H1 (cell line): ENCODE measurements around the gene SERPINB1. TPM values are rescaled to one million over a fixed set of nuclear protein-coding genes. Genes with fewer than 3 reads are reported as not detected.

Experiments
- CTCF ChIA-PET: fragments of 300-600 bp; sonication (Branson Sonifier 250); formaldehyde crosslinking; loops from one replicate; lab custom pipeline; 2021; ENCODE audit not compliant: partially characterized antibody; lab: Charles Lee
- POLR2A ChIA-PET: fragments of 300-600 bp; sonication (Branson Sonifier 250); formaldehyde crosslinking; loops from one replicate; lab custom pipeline; 2021; ENCODE audit warnings: inconsistent platforms; ENCODE audit not compliant: partially characterized antibody; lab: Charles Lee
- DNase-seq, 2 experiments: peaks; one replicate each; pipeline versions ENCODE4 v3.0.0 to v3.0.0-alpha.2; 2010 to 2022; ENCODE audit warnings: low spot score in 2 of 2, low read depth in 1 of 2, mixed read lengths in 1 of 2
- FAIRE-seq: peaks from 2 replicates; lab custom pipeline; 2011; peaks lifted over from hg19 to GRCh38; lab: Jason Lieb, UNC
- H2AFZ ChIP-seq: 2 replicates; pipeline ENCODE4 v1.8.1; 2012; ENCODE audit warnings: low read length, inconsistent platforms
- H2AK5ac ChIP-seq: 2 replicates; pipeline ENCODE4 v1.6.1; 2013; ENCODE audit warnings: low read depth, low read length
- H2BK120ac ChIP-seq: replicated peaks from 2 replicates; pipeline ENCODE3; 2013; ENCODE audit warnings: low read depth, low read length, inconsistent platforms
- H2BK12ac ChIP-seq: 2 replicates; pipeline ENCODE4 v1.6.1; 2013; ENCODE audit warnings: low read depth, low read length
- H2BK15ac ChIP-seq: 2 replicates; pipeline ENCODE4 v1.6.1; 2013; ENCODE audit warnings: low read length
- H2BK20ac ChIP-seq: 2 replicates; pipeline ENCODE4 v1.6.1; 2013; ENCODE audit warnings: low read length
- H2BK5ac ChIP-seq: 2 replicates; pipeline ENCODE4 v1.6.1; 2013; ENCODE audit warnings: low read depth, low read length
- H3K14ac ChIP-seq: 2 replicates; pipeline ENCODE4 v1.6.1; 2013; ENCODE audit warnings: inconsistent platforms; ENCODE audit not compliant: insufficient read length
- H3K18ac ChIP-seq: 2 replicates; pipeline ENCODE4 v1.6.1; 2013; ENCODE audit warnings: low read length; ENCODE audit errors: extremely low read depth
- H3K23ac ChIP-seq: 2 replicates; pipeline ENCODE4 v1.6.1; 2013; ENCODE audit warnings: inconsistent platforms; ENCODE audit not compliant: insufficient read length
- H3K23me2 ChIP-seq: 2 replicates; pipeline ENCODE4 v1.6.1; 2013; ENCODE audit warnings: low read depth, low read length
- H3K27ac ChIP-seq: 2 replicates; pipeline ENCODE4 v1.6.1; 2011; ENCODE audit warnings: low read depth, low read length, inconsistent platforms
- H3K27me3 ChIP-seq, 4 experiments: replicated peaks in 1 of 4; 1 replicate in 1 of 4; 2 replicates in 3 of 4; pipeline versions ENCODE4 v1.6.1 to v1.8.1; 2011 to 2013; ENCODE audit warnings: low read length in 3 of 4, mild to moderate bottlenecking in 3 of 4, inconsistent platforms in 2 of 4, mixed read lengths in 2 of 4, moderate library complexity in 1 of 4; ENCODE audit not compliant: control insufficient read depth in 3 of 4, insufficient read depth in 3 of 4; ENCODE audit errors: extremely low read depth in 1 of 4
- H3K36me3 ChIP-seq, 4 experiments: 2 replicates each; pipeline versions ENCODE4 v1.6.1 to v1.8.1; 2011 to 2013; ENCODE audit warnings: mild to moderate bottlenecking in 4 of 4, low read length in 3 of 4, moderate library complexity in 2 of 4, control low read depth in 1 of 4, inconsistent platforms in 1 of 4; ENCODE audit not compliant: insufficient read depth in 4 of 4, control insufficient read depth in 2 of 4
- H3K4ac ChIP-seq: replicated peaks from 2 replicates; pipeline ENCODE3; 2013; ENCODE audit warnings: low read length, low read depth, mixed read lengths, inconsistent platforms; ENCODE audit not compliant: insufficient read length
- H3K4me1 ChIP-seq, 4 experiments: replicated peaks in 1 of 4; 1 replicate in 1 of 4; 2 replicates in 3 of 4; pipeline versions ENCODE4 v1.6.1 to v1.8.1; 2011 to 2013; ENCODE audit warnings: low read length in 3 of 4, inconsistent platforms in 2 of 4, mixed read lengths in 1 of 4; ENCODE audit not compliant: insufficient read depth in 4 of 4, control insufficient read depth in 3 of 4
- H3K4me2 ChIP-seq, 2 experiments: 2 replicates each; pipeline versions ENCODE4 v1.6.1 to v1.8.1; 2011 to 2013; ENCODE audit warnings: low read depth in 2 of 2, low read length in 2 of 2, control low read depth in 1 of 2, inconsistent platforms in 1 of 2, mild to moderate bottlenecking in 1 of 2; ENCODE audit not compliant: insufficient read depth in 1 of 2
- H3K4me3 ChIP-seq, 4 experiments: fragments of 200-600, 300-600 bp in 1 of 4; sonication (generic), shearing (Covaris generic), sonication (Bioruptor Twin) in 1 of 4; 2 replicates each; pipeline versions ENCODE4 v1.5.1 to v1.8.1; 2011 to 2016; ENCODE audit warnings: low read length in 4 of 4, low read depth in 3 of 4, control low read depth in 2 of 4, inconsistent platforms in 2 of 4, mild to moderate bottlenecking in 2 of 4, mixed read lengths in 1 of 4, moderate library complexity in 1 of 4; ENCODE audit not compliant: insufficient read depth in 2 of 4; ENCODE audit errors: extremely low read depth in 1 of 4
- H3K56ac ChIP-seq: replicated peaks from 2 replicates; pipeline ENCODE3; 2013; ENCODE audit warnings: low read depth, mild to moderate bottlenecking, mixed read lengths, low read length, inconsistent platforms; ENCODE audit not compliant: insufficient read length
- H3K79me1 ChIP-seq: 2 replicates; pipeline ENCODE4 v1.6.1; 2013; ENCODE audit warnings: low read depth, low read length, control low read depth
- H3K79me2 ChIP-seq, 2 experiments: 2 replicates each; pipeline versions ENCODE4 v1.6.1 to v1.8.1; 2012 to 2013; ENCODE audit warnings: low read length in 2 of 2, mild to moderate bottlenecking in 2 of 2, inconsistent platforms in 1 of 2; ENCODE audit not compliant: insufficient read depth in 2 of 2, control insufficient read depth in 1 of 2
- H3K9ac ChIP-seq, 4 experiments: replicated peaks in 1 of 4; 1 replicate in 1 of 4; 2 replicates in 3 of 4; pipeline versions ENCODE4 v1.6.1 to v1.8.1; 2011 to 2013; ENCODE audit warnings: low read depth in 3 of 4, low read length in 3 of 4, control low read depth in 2 of 4, mild to moderate bottlenecking in 2 of 4, moderate library complexity in 2 of 4, inconsistent platforms in 1 of 4; ENCODE audit errors: extremely low read depth in 1 of 4
- H3K9me3 ChIP-seq, 2 experiments: 2 replicates each; pipeline versions ENCODE4 v1.6.1 to v1.8.1; 2012 to 2013; ENCODE audit warnings: mild to moderate bottlenecking in 2 of 2, moderate library complexity in 2 of 2, control low read depth in 1 of 2, inconsistent platforms in 1 of 2, low read depth in 1 of 2, low read length in 1 of 2, mixed read lengths in 1 of 2; ENCODE audit not compliant: insufficient read depth in 2 of 2
- H4K20me1 ChIP-seq, 2 experiments: replicated peaks in 1 of 2; 2 replicates each; pipeline versions ENCODE3 to v1.8.1; 2011 to 2013; ENCODE audit warnings: inconsistent platforms in 2 of 2, low read length in 2 of 2, mild to moderate bottlenecking in 1 of 2; ENCODE audit not compliant: insufficient read depth in 2 of 2, control insufficient read depth in 1 of 2
- H4K5ac ChIP-seq: 2 replicates; pipeline ENCODE4 v1.6.1; 2013; ENCODE audit warnings: low read length, low read depth, mixed read lengths, inconsistent platforms; ENCODE audit not compliant: insufficient read length
- H4K8ac ChIP-seq: 2 replicates; pipeline ENCODE4 v1.8.0; 2013; ENCODE audit warnings: mild to moderate bottlenecking, moderate library complexity, low read length, inconsistent platforms; ENCODE audit not compliant: insufficient read depth; ENCODE audit errors: extremely low read depth
- H4K91ac ChIP-seq: replicated peaks from 2 replicates; pipeline ENCODE3; 2013; ENCODE audit warnings: low read length, mixed read lengths, inconsistent platforms; ENCODE audit not compliant: insufficient read length
- BACH1 ChIP-seq: IDR thresholded peaks from 2 replicates; pipeline ENCODE4 v1.6.1; 2012; ENCODE audit warnings: low read length, improper control_type of control experiment
- BCL11A ChIP-seq, 2 experiments: IDR thresholded peaks; one replicate each; pipeline ENCODE4 v1.6.1; 2011; ENCODE audit warnings: low read depth in 2 of 2, low read length in 2 of 2, mild to moderate bottlenecking in 2 of 2
- CTBP2 ChIP-seq: IDR thresholded peaks from 2 replicates; pipeline ENCODE4 v1.7.0; 2011; ENCODE audit warnings: borderline replicate concordance, mild to moderate bottlenecking, moderate library complexity, mixed read lengths, low read length; ENCODE audit not compliant: insufficient read depth, insufficient read length
- KDM1A ChIP-seq: fragments of 200-600, 300-600 bp; sonication (generic); IDR thresholded peaks from 2 replicates; pipeline ENCODE4 v1.7.1; 2016; ENCODE audit warnings: mild to moderate bottlenecking, low read length, borderline replicate concordance
- POLR2A ChIP-seq, 2 experiments: IDR thresholded peaks; 1 replicate in 1 of 2; 2 replicates in 1 of 2; pipeline ENCODE4 v1.6.1; 2011; ENCODE audit warnings: low read depth in 2 of 2, low read length in 2 of 2, mild to moderate bottlenecking in 2 of 2; ENCODE audit errors: control extremely low read depth in 1 of 2
- POLR2AphosphoS5 ChIP-seq: IDR thresholded peaks from 2 replicates; pipeline ENCODE4 v1.6.1; 2011; ENCODE audit warnings: low read depth, low read length
- RBBP5 ChIP-seq: IDR thresholded peaks from 2 replicates; pipeline ENCODE4 v1.7.1; 2012; ENCODE audit warnings: low read depth, mild to moderate bottlenecking, inconsistent platforms, low read length, moderate library complexity, borderline replicate concordance
- RFX5 ChIP-seq: IDR thresholded peaks from 2 replicates; pipeline ENCODE4 v1.6.1; 2011; ENCODE audit warnings: low read depth, low read length, improper control_type of control experiment, borderline replicate concordance
- SUZ12 ChIP-seq: fragments of 200-600 bp; sonication (generic); IDR thresholded peaks from 2 replicates; pipeline ENCODE4 v1.6.1; 2012; ENCODE audit warnings: mild to moderate bottlenecking, inconsistent platforms, low read length, moderate library complexity, mixed read lengths
- TBP ChIP-seq: IDR thresholded peaks from 2 replicates; pipeline ENCODE4 v1.6.1; 2011; ENCODE audit warnings: low read depth, low read length, improper control_type of control experiment
- TEAD4 ChIP-seq: IDR thresholded peaks from 2 replicates; pipeline ENCODE4 v1.6.1; 2012; ENCODE audit warnings: low read depth, low read length, inconsistent platforms, mixed read lengths
- WGBS, 2 experiments: shearing (Covaris generic) in 1 of 2; methylation state at CpG; one replicate each; pipeline versions ENCODE4 v1.1.6 to v1.1.7; 2013 to 2015; ENCODE audit warnings: low lambda C conversion rate in 2 of 2, mixed read lengths in 2 of 2, inconsistent platforms in 1 of 2, low coverage in 1 of 2, missing lambda C conversion rate in 1 of 2; ENCODE audit not compliant: insufficient replicate concordance in 2 of 2, insufficient coverage in 1 of 2, insufficient read length in 1 of 2; ENCODE audit errors: extremely low coverage in 1 of 2, missing lambda C conversion rate in 1 of 2; 5-methylcytosine and 5-hydroxymethylcytosine counted together
- polyA plus RNA-seq, 7 experiments: library from polyadenylated mRNA; depleted of rRNA in 3 of 7; stranded (reverse) in 5 of 7; unstranded in 2 of 7; fragments of >200 nt in 5 of 7; fragments of 200-250 nt in 2 of 7; gene quantifications; 1 replicate in 5 of 7; 2 replicates in 1 of 7; 4 replicates in 1 of 7; pipeline versions ENCODE4 v1.2.1 to v1.2.3, GENCODE V29; 2011 to 2013; ENCODE audit warnings: missing spikeins in 2 of 7, mixed read lengths in 2 of 7
- total RNA-seq: library from RNA; stranded (reverse); fragmentation: NEBNext Ultra II Directional; extraction: Animal tissue kit (Norgen Biotek cat#: 25700); gene quantifications from 2 replicates; pipeline ENCODE4 v1.2.1, GENCODE V29; 2021

SERPINB1 gene
- total and polyA plus RNA-seq, 2 of the 8 experiments (the other 6 are each of a cell fraction or from before 2014, with no cell fraction given): 8.1 to 17.3 TPM

- Histone ChIP-seq H2BK120ac (no peak overlapping the region), H2BK20ac (no peak overlapping the region), H2AFZ (no peak overlapping the region), H3K14ac (no peak overlapping the region), H2AK5ac (no peak overlapping the region), H3K9me3 (no peaks in the 10 kb centered on the region), H4K91ac (no peak overlapping the region), H3K36me3 (peaks cover 0 to 3% (median 0%) of the 10 kb centered on the region in 4 experiments; a peak in 1 of 8 replicates), H2BK12ac (no peak overlapping the region), H3K23ac (no peak overlapping the region), H3K27me3 (peaks cover 0 to 7% (median 6%) of the 10 kb centered on the region in 4 experiments; a peak in 3 of 7 replicates), H3K4me2 (no peak overlapping the region; a peak in 1 of 4 replicates), H2BK15ac (no peak overlapping the region), H3K4me3 (no peak overlapping the region), H3K23me2 (peaks cover 8% of the 10 kb centered on the region), H3K9ac (no peak overlapping the region), H3K4me1 (peaks cover 15 to 25% (median 19%) of the 10 kb centered on the region in 4 experiments), H2BK5ac (no peak overlapping the region), H3K27ac (no peak overlapping the region), H3K18ac (no peak overlapping the region), H4K5ac (no peak overlapping the region), H3K4ac (no peak overlapping the region), H3K79me1 (no peaks in the 10 kb centered on the region; the same call in 1 of the 2 replicates), H3K56ac (no peak overlapping the region), H4K20me1 (no peaks in the 10 kb centered on the region), H4K8ac (no peak overlapping the region), H3K79me2 (no peaks in the 10 kb centered on the region)
- ChIA-PET CTCF (interaction anchor here (1.3 kb wide), 1 partner anchor 27 kb away, joined by 3 read pairs; no protein-coding TSS in a partner anchor), POLR2A (interaction anchor here (1.3 kb wide), 1 partner anchor 54 kb away, joined by 5 read pairs; no protein-coding TSS in a partner anchor)
- WGBS, 2 experiments: 96% methylated on average over 8 of the region's 8 CpGs; no CpG with 5 or more reads in 1 of the 2 experiments
- FAIRE-seq (no peak), DNase-seq (no peak)
- no peak for TF ChIP-seq BACH1
- TF ChIP-seq KDM1A: no peak
- TF ChIP-seq TEAD4: no peak
- TF ChIP-seq SUZ12: no peak
- no peak for TF ChIP-seq POLR2A (IDR thresholded peaks at IDR 0.05; ENCODE audit: control extremely low read depth in 1 of 2, low read depth in 2 of 2, low read length in 2 of 2)
- TF ChIP-seq RFX5: no peak
- TF ChIP-seq POLR2AphosphoS5: no peak
- no peak for TF ChIP-seq TBP
- no peak for TF ChIP-seq BCL11A (IDR thresholded peaks at IDR 0.05; ENCODE audit: low read depth in 2 of 2, low read length in 2 of 2)
- no peak for TF ChIP-seq CTBP2
- TF ChIP-seq RBBP5: no peak
Observed at GRCh38 chr6:2873643-2874042, 32.0 kb upstream of the SERPINB1 start.
